HuH-7 (cell line): Measurements from ENCODE around the gene NUP54.

ENCODE experiments used
- DNase-seq: peaks from one replicate; pipeline ENCODE4 v3.0.0; 2011; ENCODE audit warnings: low spot score

Gene NUP54

GRCh38 chr4:76067652-76068286 lies 80.4 kb downstream of the NUP54 start:
- peak; percentile 57 for DNase-seq

- DNase-seq = no peak
Observed at GRCh38 chr4:76066546-76066945, 81.7 kb downstream of the NUP54 start.
